ENCODE measurements around the gene CABLES1.

The CABLES1 gene

GRCh38 chr18:23272498-23273232, 137.4 kb downstream of the CABLES1 start:
- DNase-seq (ENCODE audit: extremely low spot score) = no peak
- no peak for TF ChIP-seq L3MBTL2 (conservative IDR thresholded peaks at IDR 0.05)
- no peak for TF ChIP-seq PKNOX1 (IDR thresholded peaks at IDR 0.05)
- no peak for TF ChIP-seq ARNT (IDR thresholded peaks at IDR 0.05)
- TF ChIP-seq FOXM1 (IDR thresholded peaks at IDR 0.05; ENCODE audit: borderline replicate concordance) = no peak
- no peak for TF ChIP-seq TARDBP (IDR thresholded peaks at IDR 0.05)
- no peak for TF ChIP-seq FOXA1 (IDR thresholded peaks at IDR 0.05)
- no peak for TF ChIP-seq HDGF (IDR thresholded peaks at IDR 0.05; ENCODE audit: borderline replicate concordance)
- no peak for TF ChIP-seq BHLHE40 (IDR thresholded peaks at IDR 0.05; ENCODE audit: borderline replicate concordance)
- no peak for TF ChIP-seq LEF1 (IDR thresholded peaks at IDR 0.05; ENCODE audit: borderline replicate concordance)
- TF ChIP-seq ZNF384 (IDR thresholded peaks at IDR 0.05) = no peak
- TF ChIP-seq NFRKB (IDR thresholded peaks at IDR 0.05) = no peak
- TF ChIP-seq CTBP1 (IDR thresholded peaks at IDR 0.05; ENCODE audit: borderline replicate concordance) = no peak
- TF ChIP-seq SUZ12 (IDR thresholded peaks at IDR 0.05) = no peak
- no peak for TF ChIP-seq ELF4 (IDR thresholded peaks at IDR 0.05)
- no peak for TF ChIP-seq FOXK2 (IDR thresholded peaks at IDR 0.05)
- TF ChIP-seq SP1 (IDR thresholded peaks at IDR 0.05) = no peak
- ChIA-PET CTCF (no interaction called here), POLR2A (no interaction called here)

GRCh38 chr18:23273443-23273966, 138.2 kb downstream of the CABLES1 start:
- DNase-seq (ENCODE audit: extremely low spot score) = no peak
- CTCF ChIA-PET = no interaction called here
- POLR2A ChIA-PET = no interaction called here
- TF ChIP-seq HDGF (IDR thresholded peaks at IDR 0.05; ENCODE audit: borderline replicate concordance) (no peak), FOXM1 (IDR thresholded peaks at IDR 0.05; ENCODE audit: borderline replicate concordance) (no peak), CTBP1 (IDR thresholded peaks at IDR 0.05; ENCODE audit: borderline replicate concordance) (no peak), BHLHE40 (IDR thresholded peaks at IDR 0.05; ENCODE audit: borderline replicate concordance) (no peak), L3MBTL2 (conservative IDR thresholded peaks at IDR 0.05) (no peak), LEF1 (IDR thresholded peaks at IDR 0.05; ENCODE audit: borderline replicate concordance) (no peak), TARDBP (IDR thresholded peaks at IDR 0.05) (no peak), SUZ12 (IDR thresholded peaks at IDR 0.05) (no peak), SP1 (IDR thresholded peaks at IDR 0.05) (no peak), FOXA1 (IDR thresholded peaks at IDR 0.05) (no peak), ZNF384 (IDR thresholded peaks at IDR 0.05) (no peak), NFRKB (IDR thresholded peaks at IDR 0.05) (no peak), FOXK2 (IDR thresholded peaks at IDR 0.05) (no peak), ELF4 (IDR thresholded peaks at IDR 0.05) (no peak), ARNT (IDR thresholded peaks at IDR 0.05) (no peak), PKNOX1 (IDR thresholded peaks at IDR 0.05) (no peak)

- ChIA-PET POLR2A (no interaction called here), CTCF (no interaction called here)
- no peak for DNase-seq (ENCODE audit: extremely low spot score)
- TF ChIP-seq FOXA1 (IDR thresholded peaks at IDR 0.05) (no peak), LEF1 (IDR thresholded peaks at IDR 0.05; ENCODE audit: borderline replicate concordance) (no peak), SP1 (IDR thresholded peaks at IDR 0.05) (no peak), ZNF384 (IDR thresholded peaks at IDR 0.05) (no peak), ELF4 (IDR thresholded peaks at IDR 0.05) (no peak), ARNT (IDR thresholded peaks at IDR 0.05) (no peak), PKNOX1 (IDR thresholded peaks at IDR 0.05) (no peak), FOXM1 (IDR thresholded peaks at IDR 0.05; ENCODE audit: borderline replicate concordance) (no peak), CTBP1 (IDR thresholded peaks at IDR 0.05; ENCODE audit: borderline replicate concordance) (no peak), BHLHE40 (IDR thresholded peaks at IDR 0.05; ENCODE audit: borderline replicate concordance) (no peak), HDGF (IDR thresholded peaks at IDR 0.05; ENCODE audit: borderline replicate concordance) (no peak), FOXK2 (IDR thresholded peaks at IDR 0.05) (no peak), L3MBTL2 (conservative IDR thresholded peaks at IDR 0.05) (no peak), TARDBP (IDR thresholded peaks at IDR 0.05) (no peak), SUZ12 (IDR thresholded peaks at IDR 0.05) (no peak), NFRKB (IDR thresholded peaks at IDR 0.05) (no peak)
These were observed 139.6 kb downstream of the CABLES1 start for GRCh38 chr18:23274638-23275482.

GRCh38 chr18:23276451-23276850, 141.2 kb downstream of the CABLES1 start:
- ChIA-PET POLR2A (no interaction called here), CTCF (no interaction called here)
- DNase-seq (ENCODE audit: extremely low spot score) = no peak
- TF ChIP-seq HDGF (IDR thresholded peaks at IDR 0.05; ENCODE audit: borderline replicate concordance) = no peak
- no peak for TF ChIP-seq LEF1 (IDR thresholded peaks at IDR 0.05; ENCODE audit: borderline replicate concordance)
- no peak for TF ChIP-seq TARDBP (IDR thresholded peaks at IDR 0.05)
- no peak for TF ChIP-seq CTBP1 (IDR thresholded peaks at IDR 0.05; ENCODE audit: borderline replicate concordance)
- TF ChIP-seq ELF4 (IDR thresholded peaks at IDR 0.05) = no peak
- no peak for TF ChIP-seq SP1 (IDR thresholded peaks at IDR 0.05)

- ChIA-PET CTCF (no interaction called here), POLR2A (no interaction called here)
- no peak for TF ChIP-seq ELF4 (IDR thresholded peaks at IDR 0.05)
- no peak for DNase-seq (ENCODE audit: extremely low spot score)
These were observed 142.1 kb downstream of the CABLES1 start for GRCh38 chr18:23277399-23277798.
